Measurements from ENCODE around the gene TROAP. TPM values are rescaled to one million over a fixed set of nuclear protein-coding genes. Genes with fewer than 3 reads are reported as not detected.

Gene TROAP
- total and polyA plus RNA-seq, 9 of the 15 experiments (the other 6 are each of a cell fraction or from before 2014, with no cell fraction given): 46.4 to 171 (median 59.8) TPM

DNA sequence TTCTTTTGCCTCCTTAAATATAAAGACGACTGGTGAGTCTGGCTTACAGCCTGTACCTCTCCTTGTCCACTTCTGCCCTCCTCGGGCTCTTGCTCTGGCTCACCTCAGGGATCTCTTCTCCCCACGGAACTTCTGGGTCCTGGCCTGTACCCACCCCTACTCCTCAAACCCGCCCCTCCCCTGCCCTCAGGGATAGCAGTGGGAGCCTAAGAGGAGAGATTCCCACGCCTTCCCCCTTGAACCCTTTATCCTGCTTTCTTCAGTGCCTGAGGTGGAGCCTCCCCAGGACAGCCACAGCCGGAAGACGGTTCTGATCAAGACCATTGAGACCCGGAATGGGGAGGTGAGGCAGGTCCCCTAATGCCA, 25.4 kb upstream of the TROAP start:
- peak overlapping the region; percentile 80 for H2AFZ ChIP-seq (ENCODE audit: low read depth, low read length)
- 41% methylated on average over 6 of the region's 8 CpGs for WGBS (ENCODE audit: insufficient coverage, low coverage, missing lambda C conversion rate)
- peaks cover 10% of the 10 kb centered on the region for H3K9me1 ChIP-seq (ENCODE audit: control insufficient read depth, insufficient read depth, low read length)
- CTCF ChIA-PET (ENCODE audit: low intra/inter-chr PET ratio): interaction anchor here (0.5 to 2.0 kb wide), 2 partner anchors 44 to 163 kb away, joined by 6 to 7 read pairs; no protein-coding TSS in a partner anchor
- FAIRE-seq (no peak), DNase-seq (ENCODE audit: extremely low read depth in 1 of 4, low spot score in 3 of 4) (no peak), ATAC-seq (peak; percentile 10)
- in situ Hi-C loops (cut with MboI) (no loop called here), intact Hi-C loops (cut with micrococcal nuclease) (no loop called here)
- TF ChIP-seq MTF1 (CRISPR knock-in tag; IDR thresholded peaks at IDR 0.05; ENCODE audit: borderline replicate concordance) (no peak), YY1 (IDR thresholded peaks at IDR 0.05; ENCODE audit: borderline replicate concordance in 1 of 3, control insufficient read depth in 1 of 3, extremely low read depth in 1 of 3, insufficient read depth in 3 of 3, insufficient read length in 1 of 3, insufficient replicate concordance in 2 of 3, low read depth in 1 of 3, low read length in 2 of 3) (peak in 1 of 3 experiments; percentile 3)
- H3K4me2 ChIP-seq (ENCODE audit: insufficient read depth, low read length): peak overlapping the region; percentile 85
- H3K27ac ChIP-seq (ENCODE audit: extremely low read depth, low read depth, low read length): no peak overlapping the region
- POLR2A ChIA-PET: interaction anchor here (1.1 to 2.9 kb wide), 7 partner anchors 8 to 167 kb away, joined by 4 to 10 read pairs (median 6); partner anchors contain the start of gene TROAP
- no TSS peak for BruUV-seq (replicated peaks)
- no peaks in the 10 kb centered on the region for H4K20me1 ChIP-seq (replicated peaks; ENCODE audit: control insufficient read depth, insufficient read depth, low read length)
- H3K36me3 ChIP-seq (ENCODE audit: control insufficient read depth, insufficient read depth, low read length): no peaks in the 10 kb centered on the region
- peak overlapping the region in 1 of 2 experiments; percentile 41; a peak in 2 of 4 replicates for H3K9ac ChIP-seq (ENCODE audit: insufficient read depth in 1 of 2, low read depth in 2 of 2, low read length in 2 of 2)
- H3K4me1 ChIP-seq (replicated peaks in 1 of 2; ENCODE audit: control insufficient read depth in 2 of 2, insufficient read depth in 2 of 2, low read length in 2 of 2): peaks cover 19 to 61% of the 10 kb centered on the region in 2 experiments; a peak in 4 of 5 replicates
- H3K4me3 ChIP-seq: 0 out of 2 replicates have a peak overlapping the region, but pooled peaks have one; percentile 17
- no peaks in the 10 kb centered on the region for H3K9me3 ChIP-seq (replicated peaks; ENCODE audit: control insufficient read depth, insufficient read depth, low read depth, low read length)
- no peaks in the 10 kb centered on the region for H3K27me3 ChIP-seq (ENCODE audit: control insufficient read depth in 2 of 2, insufficient read depth in 2 of 2, low read length in 2 of 2)
- no peaks in the 10 kb centered on the region for H3K79me2 ChIP-seq (ENCODE audit: control insufficient read depth, insufficient read depth, low read length)

DNA sequence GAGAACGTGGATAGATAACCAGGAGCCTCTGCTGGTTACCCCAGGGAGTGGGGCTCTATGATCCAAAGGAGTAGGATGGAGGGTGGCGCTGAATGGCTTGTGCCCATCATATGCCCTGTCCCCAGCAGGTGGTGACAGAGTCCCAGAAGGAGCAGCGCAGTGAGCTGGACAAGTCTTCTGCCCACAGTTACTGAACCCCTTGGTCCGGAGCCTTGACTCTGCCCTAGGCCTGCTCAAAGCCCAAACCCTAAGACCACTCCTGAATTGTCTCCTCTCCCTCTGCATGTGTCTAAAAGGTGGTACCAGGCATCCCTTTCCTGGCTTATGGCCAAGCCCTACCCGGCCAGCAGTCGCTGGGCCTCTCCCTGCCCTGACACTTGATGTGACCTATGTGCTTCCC, 24.9 kb upstream of the TROAP start:
- H3K79me2 ChIP-seq (ENCODE audit: control insufficient read depth, insufficient read depth, low read length): no peaks in the 10 kb centered on the region
- H3K4me3 ChIP-seq: no peak overlapping the region
- no peak overlapping the region; the same call in 1 of the 2 replicates for H2AFZ ChIP-seq (ENCODE audit: low read depth, low read length)
- in situ Hi-C loops (cut with MboI) (no loop called here), intact Hi-C loops (cut with micrococcal nuclease) (no loop called here)
- CTCF ChIA-PET (ENCODE audit: low intra/inter-chr PET ratio): interaction anchor here (2.0 kb wide), 1 partner anchor 44 kb away, joined by 6 read pairs; no protein-coding TSS in a partner anchor
- DNase-seq (ENCODE audit: extremely low read depth in 1 of 4, low spot score in 3 of 4) (peak in 1 of 4 experiments; percentile 12), ATAC-seq (no peak), FAIRE-seq (no peak)
- H3K9ac ChIP-seq (ENCODE audit: insufficient read depth in 1 of 2, low read depth in 2 of 2, low read length in 2 of 2): peak overlapping the region in 1 of 2 experiments; percentile 15; a peak in 1 of 4 replicates
- peaks cover 19 to 56% of the 10 kb centered on the region in 2 experiments; a peak in 4 of 5 replicates for H3K4me1 ChIP-seq (replicated peaks in 1 of 2; ENCODE audit: control insufficient read depth in 2 of 2, insufficient read depth in 2 of 2, low read length in 2 of 2)
- H3K36me3 ChIP-seq (ENCODE audit: control insufficient read depth, insufficient read depth, low read length): no peaks in the 10 kb centered on the region
- H3K4me2 ChIP-seq (ENCODE audit: insufficient read depth, low read length): peak overlapping the region; percentile 85; the same call in 1 of the 2 replicates
- no peak overlapping the region for H3K27ac ChIP-seq (ENCODE audit: extremely low read depth, low read depth, low read length)
- H3K9me1 ChIP-seq (ENCODE audit: control insufficient read depth, insufficient read depth, low read length): peaks cover 10% of the 10 kb centered on the region
- TF ChIP-seq TOE1 (IDR thresholded peaks at IDR 0.05; ENCODE audit: borderline replicate concordance): no peak
- no peak for TF ChIP-seq TOE1 (CRISPR knock-in tag; IDR thresholded peaks at IDR 0.05; ENCODE audit: borderline replicate concordance, low read depth)
- TF ChIP-seq, protein P1, sequence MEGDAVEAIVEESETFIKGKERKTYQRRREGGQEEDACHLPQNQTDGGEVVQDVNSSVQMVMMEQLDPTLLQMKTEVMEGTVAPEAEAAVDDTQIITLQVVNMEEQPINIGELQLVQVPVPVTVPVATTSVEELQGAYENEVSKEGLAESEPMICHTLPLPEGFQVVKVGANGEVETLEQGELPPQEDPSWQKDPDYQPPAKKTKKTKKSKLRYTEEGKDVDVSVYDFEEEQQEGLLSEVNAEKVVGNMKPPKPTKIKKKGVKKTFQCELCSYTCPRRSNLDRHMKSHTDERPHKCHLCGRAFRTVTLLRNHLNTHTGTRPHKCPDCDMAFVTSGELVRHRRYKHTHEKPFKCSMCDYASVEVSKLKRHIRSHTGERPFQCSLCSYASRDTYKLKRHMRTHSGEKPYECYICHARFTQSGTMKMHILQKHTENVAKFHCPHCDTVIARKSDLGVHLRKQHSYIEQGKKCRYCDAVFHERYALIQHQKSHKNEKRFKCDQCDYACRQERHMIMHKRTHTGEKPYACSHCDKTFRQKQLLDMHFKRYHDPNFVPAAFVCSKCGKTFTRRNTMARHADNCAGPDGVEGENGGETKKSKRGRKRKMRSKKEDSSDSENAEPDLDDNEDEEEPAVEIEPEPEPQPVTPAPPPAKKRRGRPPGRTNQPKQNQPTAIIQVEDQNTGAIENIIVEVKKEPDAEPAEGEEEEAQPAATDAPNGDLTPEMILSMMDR (IDR thresholded peaks at IDR 0.05 in 2 of 3, conservative IDR thresholded peaks at IDR 0.05 in 1 of 3; ENCODE audit: insufficient read depth in 2 of 3, low read depth in 1 of 3, low read length in 3 of 3): peak in 2 of 3 experiments; percentile 2 to 9; a peak in 1 of 6 replicates
- peak; percentile 71 for TF ChIP-seq NFIC (IDR thresholded peaks at IDR 0.05)
- TF ChIP-seq HCFC1 (IDR thresholded peaks at IDR 0.05; ENCODE audit: low read depth, low read length): no peak
- no peak for TF ChIP-seq HMG20A (CRISPR knock-in tag; conservative IDR thresholded peaks at IDR 0.05)
- no peak for TF ChIP-seq HDGF (IDR thresholded peaks at IDR 0.05)
- H4K20me1 ChIP-seq (replicated peaks; ENCODE audit: control insufficient read depth, insufficient read depth, low read length): no peaks in the 10 kb centered on the region
- no peaks in the 10 kb centered on the region for H3K9me3 ChIP-seq (replicated peaks; ENCODE audit: control insufficient read depth, insufficient read depth, low read depth, low read length)
- no TSS peak for BruUV-seq (replicated peaks)
- no peaks in the 10 kb centered on the region for H3K27me3 ChIP-seq (ENCODE audit: control insufficient read depth in 2 of 2, insufficient read depth in 2 of 2, low read length in 2 of 2)
- 60% methylated on average over 6 of the region's 6 CpGs for WGBS (ENCODE audit: insufficient coverage, low coverage, missing lambda C conversion rate)
- POLR2A ChIA-PET: no interaction called here

Data from K562 (cell line).